ENCODE data around the gene TCEAL4. TPM values are rescaled to one million over a fixed set of nuclear protein-coding genes. Genes with fewer than 3 reads are reported as not detected.

TCEAL4 gene
- total and polyA plus RNA-seq, 2 of the 13 experiments (the other 11 are each of a cell fraction or from before 2014, with no cell fraction given): 12.6 to 31.0 TPM

GRCh38 chrX:103552236-103552635 lies 33.1 kb upstream of the TCEAL4 start (continued):
- TF ChIP-seq THAP8 (CRISPR knock-in tag; IDR thresholded peaks at IDR 0.05; ENCODE audit: borderline replicate concordance) (no peak), HMG20A (CRISPR knock-in tag; IDR thresholded peaks at IDR 0.05; ENCODE audit: borderline replicate concordance) (peak; percentile 39; the same call in 1 of the 2 replicates), CREB3 (CRISPR knock-in tag; IDR thresholded peaks at IDR 0.05) (no peak), PHB2 (IDR thresholded peaks at IDR 0.05; ENCODE audit: partially characterized antibody) (no peak), KLF9 (CRISPR knock-in tag; IDR thresholded peaks at IDR 0.05; ENCODE audit: low read depth) (no peak), PLSCR1 (CRISPR knock-in tag; IDR thresholded peaks at IDR 0.05; ENCODE audit: borderline replicate concordance) (no peak), ZNF367 (CRISPR knock-in tag; IDR thresholded peaks at IDR 0.05; ENCODE audit: borderline replicate concordance) (no peak), FOXC1 (CRISPR knock-in tag; IDR thresholded peaks at IDR 0.05; ENCODE audit: borderline replicate concordance) (no peak), RAD51 (IDR thresholded peaks at IDR 0.05; ENCODE audit: borderline replicate concordance) (no peak), REXO4 (CRISPR knock-in tag; IDR thresholded peaks at IDR 0.05; ENCODE audit: borderline replicate concordance) (no peak), DRAP1 (CRISPR knock-in tag; IDR thresholded peaks at IDR 0.05) (no peak), EP300 (IDR thresholded peaks at IDR 0.05; ENCODE audit: low read depth in 2 of 2, low read length in 2 of 2) (peak in 1 of 2 experiments; percentile 50; a peak in 2 of 4 replicates), EP300 (CRISPR knock-in tag; IDR thresholded peaks at IDR 0.05; ENCODE audit: borderline replicate concordance) (no peak), SAP130 (CRISPR knock-in tag; IDR thresholded peaks at IDR 0.05; ENCODE audit: low read depth) (no peak), TBL1XR1 (IDR thresholded peaks at IDR 0.05; ENCODE audit: borderline replicate concordance, low read length, partially characterized antibody) (peak; percentile 30), ZNF546 (CRISPR knock-in tag; conservative IDR thresholded peaks at IDR 0.05) (no peak), BCL6 (CRISPR knock-in tag; IDR thresholded peaks at IDR 0.05) (peak; percentile 61), ZNF274 (CRISPR knock-in tag; IDR thresholded peaks at IDR 0.05) (no peak), ISL2 (CRISPR knock-in tag; IDR thresholded peaks at IDR 0.05) (no peak), E2F1 (CRISPR knock-in tag; IDR thresholded peaks at IDR 0.05) (no peak), E2F5 (CRISPR knock-in tag; conservative IDR thresholded peaks at IDR 0.05) (no peak), RORA (CRISPR knock-in tag; IDR thresholded peaks at IDR 0.05) (no peak), FOXA3 (CRISPR knock-in tag; IDR thresholded peaks at IDR 0.05) (no peak), ZNF770 (CRISPR knock-in tag; IDR thresholded peaks at IDR 0.05) (no peak)

Measured in HepG2 (cell line).